ENCODE data around the gene IL37.
A peak's percentile ranks its signal among the peaks of the same experiment; 100 is the strongest.

DNA sequence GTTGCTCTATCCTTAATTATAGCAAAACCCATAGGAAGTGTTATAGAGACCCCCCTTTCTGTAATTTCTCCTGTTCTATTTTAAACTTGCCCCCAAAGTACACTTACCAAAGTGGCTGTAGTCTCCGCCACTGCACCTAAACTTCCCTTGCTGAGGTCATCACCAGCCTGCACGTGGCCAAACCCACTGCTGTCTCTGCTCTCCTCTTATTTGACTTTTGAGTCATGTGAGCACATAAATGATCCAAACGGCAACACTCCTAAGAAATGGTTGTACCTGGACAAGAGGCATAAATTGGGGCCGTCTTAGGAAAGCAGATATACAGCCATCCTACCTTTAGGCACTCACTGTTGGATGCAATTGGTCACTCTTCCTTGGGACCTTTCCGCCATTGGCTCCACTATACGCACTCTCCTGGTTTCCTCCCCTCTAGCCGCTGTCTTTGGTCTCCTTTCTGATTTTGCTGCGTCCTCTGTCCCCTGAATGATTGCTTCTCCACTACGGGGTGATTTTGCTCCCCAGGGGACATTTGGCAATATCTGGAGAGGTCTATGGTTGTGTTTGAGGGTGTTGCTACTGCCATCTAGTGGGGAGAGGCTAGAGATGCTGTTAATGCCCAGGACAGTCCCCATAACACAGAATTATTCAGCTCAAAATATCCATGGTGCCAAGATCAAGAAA lies 47.6 kb downstream of the IL37 start:
- TF ChIP-seq EZH2phosphoT487 (IDR thresholded peaks at IDR 0.05; ENCODE audit: unreplicated experiment) (no peak), POLR2AphosphoS5 (IDR thresholded peaks at IDR 0.05; ENCODE audit: low read depth) (no peak), EZH2 (IDR thresholded peaks at IDR 0.05; ENCODE audit: low read depth, unreplicated experiment) (no peak), STAT1 (IDR thresholded peaks at IDR 0.05; ENCODE audit: unreplicated experiment) (no peak), CREB1 (CRISPR knock-in tag; IDR thresholded peaks at IDR 0.05; ENCODE audit: low read depth) (no peak), JUNB (IDR thresholded peaks at IDR 0.05; ENCODE audit: unreplicated experiment) (no peak)
- TF ChIP-seq, protein P1, sequence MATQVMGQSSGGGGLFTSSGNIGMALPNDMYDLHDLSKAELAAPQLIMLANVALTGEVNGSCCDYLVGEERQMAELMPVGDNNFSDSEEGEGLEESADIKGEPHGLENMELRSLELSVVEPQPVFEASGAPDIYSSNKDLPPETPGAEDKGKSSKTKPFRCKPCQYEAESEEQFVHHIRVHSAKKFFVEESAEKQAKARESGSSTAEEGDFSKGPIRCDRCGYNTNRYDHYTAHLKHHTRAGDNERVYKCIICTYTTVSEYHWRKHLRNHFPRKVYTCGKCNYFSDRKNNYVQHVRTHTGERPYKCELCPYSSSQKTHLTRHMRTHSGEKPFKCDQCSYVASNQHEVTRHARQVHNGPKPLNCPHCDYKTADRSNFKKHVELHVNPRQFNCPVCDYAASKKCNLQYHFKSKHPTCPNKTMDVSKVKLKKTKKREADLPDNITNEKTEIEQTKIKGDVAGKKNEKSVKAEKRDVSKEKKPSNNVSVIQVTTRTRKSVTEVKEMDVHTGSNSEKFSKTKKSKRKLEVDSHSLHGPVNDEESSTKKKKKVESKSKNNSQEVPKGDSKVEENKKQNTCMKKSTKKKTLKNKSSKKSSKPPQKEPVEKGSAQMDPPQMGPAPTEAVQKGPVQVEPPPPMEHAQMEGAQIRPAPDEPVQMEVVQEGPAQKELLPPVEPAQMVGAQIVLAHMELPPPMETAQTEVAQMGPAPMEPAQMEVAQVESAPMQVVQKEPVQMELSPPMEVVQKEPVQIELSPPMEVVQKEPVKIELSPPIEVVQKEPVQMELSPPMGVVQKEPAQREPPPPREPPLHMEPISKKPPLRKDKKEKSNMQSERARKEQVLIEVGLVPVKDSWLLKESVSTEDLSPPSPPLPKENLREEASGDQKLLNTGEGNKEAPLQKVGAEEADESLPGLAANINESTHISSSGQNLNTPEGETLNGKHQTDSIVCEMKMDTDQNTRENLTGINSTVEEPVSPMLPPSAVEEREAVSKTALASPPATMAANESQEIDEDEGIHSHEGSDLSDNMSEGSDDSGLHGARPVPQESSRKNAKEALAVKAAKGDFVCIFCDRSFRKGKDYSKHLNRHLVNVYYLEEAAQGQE (IDR thresholded peaks at IDR 0.05; ENCODE audit: unreplicated experiment), result no peak
- TF ChIP-seq, protein P2, sequence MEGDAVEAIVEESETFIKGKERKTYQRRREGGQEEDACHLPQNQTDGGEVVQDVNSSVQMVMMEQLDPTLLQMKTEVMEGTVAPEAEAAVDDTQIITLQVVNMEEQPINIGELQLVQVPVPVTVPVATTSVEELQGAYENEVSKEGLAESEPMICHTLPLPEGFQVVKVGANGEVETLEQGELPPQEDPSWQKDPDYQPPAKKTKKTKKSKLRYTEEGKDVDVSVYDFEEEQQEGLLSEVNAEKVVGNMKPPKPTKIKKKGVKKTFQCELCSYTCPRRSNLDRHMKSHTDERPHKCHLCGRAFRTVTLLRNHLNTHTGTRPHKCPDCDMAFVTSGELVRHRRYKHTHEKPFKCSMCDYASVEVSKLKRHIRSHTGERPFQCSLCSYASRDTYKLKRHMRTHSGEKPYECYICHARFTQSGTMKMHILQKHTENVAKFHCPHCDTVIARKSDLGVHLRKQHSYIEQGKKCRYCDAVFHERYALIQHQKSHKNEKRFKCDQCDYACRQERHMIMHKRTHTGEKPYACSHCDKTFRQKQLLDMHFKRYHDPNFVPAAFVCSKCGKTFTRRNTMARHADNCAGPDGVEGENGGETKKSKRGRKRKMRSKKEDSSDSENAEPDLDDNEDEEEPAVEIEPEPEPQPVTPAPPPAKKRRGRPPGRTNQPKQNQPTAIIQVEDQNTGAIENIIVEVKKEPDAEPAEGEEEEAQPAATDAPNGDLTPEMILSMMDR (conservative IDR thresholded peaks at IDR 0.05; ENCODE audit: low read depth in 2 of 2), result peak; percentile 81 to 84
